Gastroesophageal sphincter (tissue), 4 donors: ENCODE measurements around the gene DYRK1B. TPM values are rescaled to one million over a fixed set of nuclear protein-coding genes. Genes with fewer than 3 reads are reported as not detected.
"Not testable (repeated sequence)": the region's sequence is repeated elsewhere in the genome, so short reads cannot be mapped to it uniquely, and the experiment has no call there.

Experiments used
- ATAC-seq: fragments of 150-250 bp; one replicate; pipeline ENCODE4 v1.9.1; 2016; ENCODE audit warnings: mild to moderate bottlenecking, moderate library complexity
- H3K27ac ChIP-seq, 4 donors: fragments of 200-600 bp; sonication (generic) in 3 of 4; 1 replicate in 3 of 4; 2 replicates in 1 of 4; pipeline ENCODE4 v1.5.1; 2016 to 2019
- H3K27me3 ChIP-seq: fragments of 200-600 bp; sonication (generic); one replicate; pipeline ENCODE4 v1.5.1; 2019
- H3K36me3 ChIP-seq, 2 donors: fragments of 200-600 bp; sonication (generic); one replicate each; pipeline ENCODE4 v1.5.1; 2019; ENCODE audit warnings: control low read depth in 1 of 2
- H3K4me1 ChIP-seq, 3 donors: fragments of 200-600 bp; sonication (generic); 1 replicate in 2 of 3; 2 replicates in 1 of 3; pipeline ENCODE4 v1.5.1; 2016 to 2019; ENCODE audit warnings: control low read depth in 2 of 3
- H3K4me3 ChIP-seq, 2 donors: fragments of 200-600 bp; sonication (generic); one replicate each; pipeline ENCODE4 v1.5.1; 2019; ENCODE audit warnings: mild to moderate bottlenecking in 1 of 2, moderate library complexity in 1 of 2
- H3K9me3 ChIP-seq, 3 donors: fragments of 200-600 bp; sonication (generic); one replicate each; pipeline ENCODE4 v1.5.1; 2017 to 2019; ENCODE audit warnings: control low read depth in 2 of 3
- CTCF ChIP-seq, 4 experiments: fragments of 200-600 bp in 2 of 4; fragments of 450-650 bp in 2 of 4; sonication (generic) in 1 of 4; IDR thresholded peaks; one replicate each; pipeline ENCODE4 v1.5.1; 2017 to 2019; ENCODE audit warnings: antibody characterized with exemption in 4 of 4, mild to moderate bottlenecking in 2 of 4, moderate library complexity in 2 of 4
- EP300 ChIP-seq: sonication (generic); formaldehyde crosslinking; IDR thresholded peaks from one replicate; pipeline ENCODE4 v1.6.1; 2017; ENCODE audit warnings: antibody characterized with exemption, mild to moderate bottlenecking
- POLR2A ChIP-seq, 2 donors: fragments of 450-650 bp; IDR thresholded peaks; one replicate each; pipeline ENCODE4 v1.6.1; 2017; ENCODE audit warnings: antibody characterized with exemption in 2 of 2, mild to moderate bottlenecking in 2 of 2, moderate library complexity in 1 of 2
- POLR2AphosphoS5 ChIP-seq: sonication (generic); formaldehyde crosslinking; IDR thresholded peaks from one replicate; pipeline ENCODE4 v1.6.1; 2017; ENCODE audit warnings: antibody characterized with exemption
- WGBS, 2 donors: methylation state at CpG; one replicate each; pipeline ENCODE4 v1.1.5; 2018; ENCODE audit warnings: low coverage in 1 of 2; 5-methylcytosine and 5-hydroxymethylcytosine counted together
- total RNA-seq, 4 donors: library from RNA; depleted of rRNA; stranded (reverse); fragments of >200 nt; gene quantifications; one replicate each; pipeline ENCODE4 v1.1.0, GENCODE V29; 2016

DYRK1B gene
- total RNA-seq, 4 donors from 2014 or later, result 8.6 to 19.4 (median 11.4) TPM

GRCh38 chr19:39809368-39809767, 24.6 kb downstream of the DYRK1B start:
- Histone ChIP-seq H3K9me3 (no peaks in the 10 kb centered on the region), H3K4me3 (no peak overlapping the region), H3K27ac (no peak overlapping the region), H3K36me3 (no peaks in the 10 kb centered on the region), H3K27me3 (no peaks in the 10 kb centered on the region), H3K4me1 (no peaks in the 10 kb centered on the region)
- WGBS, 2 donors, result 91% methylated on average over 3 of the region's 4 CpGs; no CpG with 5 or more reads in 1 of the 2 donors
- no peak for ATAC-seq
- TF ChIP-seq POLR2A (IDR thresholded peaks at IDR 0.05) (no peak), EP300 (no peak), POLR2AphosphoS5 (no peak)

- not testable (repeated sequence) for H3K9me3 ChIP-seq, H3K27me3 ChIP-seq, H3K36me3 ChIP-seq, H3K4me3 ChIP-seq, ATAC-seq, H3K27ac ChIP-seq, H3K4me1 ChIP-seq
- 70 to 90% methylated on average over 4 to 7 of the region's 7 CpGs for WGBS, 2 donors
These were observed 25.3 kb downstream of the DYRK1B start for GRCh38 chr19:39808688-39809087.

DNA sequence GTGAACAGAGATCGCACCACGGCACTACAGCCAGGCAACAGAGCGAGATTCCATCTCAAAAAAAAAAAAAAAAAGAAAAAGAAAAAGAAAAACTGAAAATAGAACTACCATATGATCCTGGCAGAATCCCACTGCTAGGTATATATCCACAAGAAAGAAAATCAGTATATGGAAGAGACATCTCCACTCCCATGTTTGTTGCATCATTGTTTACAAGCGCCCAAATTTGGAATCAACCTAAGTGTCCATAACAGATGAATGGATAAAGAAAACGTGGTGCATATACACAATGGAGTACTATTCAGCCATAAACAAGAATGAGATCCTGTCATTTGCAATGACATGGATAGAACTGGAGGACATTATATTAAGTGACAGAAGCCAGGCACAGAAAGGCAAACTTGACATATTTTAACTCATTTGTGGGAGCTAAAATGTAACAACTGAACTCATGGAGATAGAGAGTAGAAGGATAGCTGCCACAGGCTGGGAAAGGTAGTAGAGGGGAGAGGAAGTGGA, 26.1 kb downstream of the DYRK1B start:
- Histone ChIP-seq H3K36me3 (no peaks in the 10 kb centered on the region), H3K9me3 (no peaks in the 10 kb centered on the region), H3K27ac (no peak overlapping the region), H3K4me3 (no peak overlapping the region), H3K4me1 (no peaks in the 10 kb centered on the region), H3K27me3 (peaks cover 8% of the 10 kb centered on the region)
- WGBS, 2 donors, result 63 to 79% methylated on average over 3 to 5 of the region's 5 CpGs
- ATAC-seq, result no peak
- TF ChIP-seq POLR2A (IDR thresholded peaks at IDR 0.05) (no peak), EP300 (no peak), POLR2AphosphoS5 (no peak), CTCF (IDR thresholded peaks at IDR 0.05) (no peak)

GRCh38 chr19:39805104-39805503, 28.9 kb downstream of the DYRK1B start:
- no peak overlapping the region for H3K27ac ChIP-seq
- H3K4me3 ChIP-seq, result no peak overlapping the region
- no peaks in the 10 kb centered on the region for H3K36me3 ChIP-seq
- H3K9me3 ChIP-seq, result no peaks in the 10 kb centered on the region
- peaks cover 14% of the 10 kb centered on the region for H3K27me3 ChIP-seq
- no peaks in the 10 kb centered on the region for H3K4me1 ChIP-seq
- TF ChIP-seq POLR2A (IDR thresholded peaks at IDR 0.05) (no peak), EP300 (no peak), CTCF (IDR thresholded peaks at IDR 0.05) (no peak), POLR2AphosphoS5 (no peak)
- no peak for ATAC-seq
- 42% methylated on average over 5 of the region's 5 CpGs; no CpG with 5 or more reads in 1 of the 2 donors for WGBS, 2 donors

GRCh38 chr19:39802958-39803357, 31.0 kb downstream of the DYRK1B start:
- no peaks in the 10 kb centered on the region for H3K36me3 ChIP-seq
- no peaks in the 10 kb centered on the region for H3K9me3 ChIP-seq
- H3K27ac ChIP-seq, result no peak overlapping the region
- 7 to 10% methylated on average over 2 to 4 of the region's 4 CpGs for WGBS, 2 donors
- H3K4me1 ChIP-seq, result no peaks in the 10 kb centered on the region
- TF ChIP-seq POLR2A (IDR thresholded peaks at IDR 0.05) (no peak), POLR2AphosphoS5 (no peak), CTCF (IDR thresholded peaks at IDR 0.05) (no peak), EP300 (no peak)
- no peak overlapping the region for H3K4me3 ChIP-seq
- peaks cover 15% of the 10 kb centered on the region for H3K27me3 ChIP-seq
- ATAC-seq, result no peak

GRCh38 chr19:39797083-39797482, 36.9 kb downstream of the DYRK1B start:
- WGBS, 2 donors, result 41 to 46% methylated on average over 2 of the region's 2 CpGs
- TF ChIP-seq CTCF (IDR thresholded peaks at IDR 0.05) (no peak), EP300 (no peak), POLR2AphosphoS5 (no peak), POLR2A (IDR thresholded peaks at IDR 0.05) (no peak)
- Histone ChIP-seq H3K36me3 (no peaks in the 10 kb centered on the region), H3K9me3 (no peaks in the 10 kb centered on the region), H3K27me3 (peaks cover 14% of the 10 kb centered on the region), H3K4me1 (peaks cover 0 to 7% (median 0%) of the 10 kb centered on the region in 3 donors), H3K27ac (no peak overlapping the region), H3K4me3 (no peak overlapping the region)
- ATAC-seq, result no peak
